H1 (cell line): ENCODE measurements around the gene STEAP3. TPM values are rescaled to one million over a fixed set of nuclear protein-coding genes. Genes with fewer than 3 reads are reported as not detected.

Experiments used
- SUZ12 ChIP-seq: fragments of 200-600 bp; sonication (generic); IDR thresholded peaks from 2 replicates; pipeline ENCODE4 v1.6.1; 2012; ENCODE audit warnings: mild to moderate bottlenecking, inconsistent platforms, low read length, moderate library complexity, mixed read lengths
- polyA plus RNA-seq, 7 experiments: library from polyadenylated mRNA; depleted of rRNA in 3 of 7; stranded (reverse) in 5 of 7; unstranded in 2 of 7; fragments of >200 nt in 5 of 7; fragments of 200-250 nt in 2 of 7; gene quantifications; 1 replicate in 5 of 7; 2 replicates in 1 of 7; 4 replicates in 1 of 7; pipeline versions ENCODE4 v1.2.1 to v1.2.3, GENCODE V29; 2011 to 2013; ENCODE audit warnings: missing spikeins in 2 of 7, mixed read lengths in 2 of 7
- total RNA-seq: library from RNA; stranded (reverse); fragmentation: NEBNext Ultra II Directional; extraction: Animal tissue kit (Norgen Biotek cat#: 25700); gene quantifications from 2 replicates; pipeline ENCODE4 v1.2.1, GENCODE V29; 2021
- TF ChIP-seq, protein P1 (sequence below): fragments of 300-600 bp; sonication (generic); IDR thresholded peaks from 2 replicates; pipeline ENCODE4 v1.7.1; 2012; ENCODE audit warnings: low read length, moderate library complexity, mild to moderate bottlenecking, inconsistent platforms; ENCODE audit not compliant: insufficient replicate concordance

The STEAP3 gene
- total and polyA plus RNA-seq, 2 of the 8 experiments (the other 6 are each of a cell fraction or from before 2014, with no cell fraction given) = 21.7 to 27.9 TPM

DNA sequence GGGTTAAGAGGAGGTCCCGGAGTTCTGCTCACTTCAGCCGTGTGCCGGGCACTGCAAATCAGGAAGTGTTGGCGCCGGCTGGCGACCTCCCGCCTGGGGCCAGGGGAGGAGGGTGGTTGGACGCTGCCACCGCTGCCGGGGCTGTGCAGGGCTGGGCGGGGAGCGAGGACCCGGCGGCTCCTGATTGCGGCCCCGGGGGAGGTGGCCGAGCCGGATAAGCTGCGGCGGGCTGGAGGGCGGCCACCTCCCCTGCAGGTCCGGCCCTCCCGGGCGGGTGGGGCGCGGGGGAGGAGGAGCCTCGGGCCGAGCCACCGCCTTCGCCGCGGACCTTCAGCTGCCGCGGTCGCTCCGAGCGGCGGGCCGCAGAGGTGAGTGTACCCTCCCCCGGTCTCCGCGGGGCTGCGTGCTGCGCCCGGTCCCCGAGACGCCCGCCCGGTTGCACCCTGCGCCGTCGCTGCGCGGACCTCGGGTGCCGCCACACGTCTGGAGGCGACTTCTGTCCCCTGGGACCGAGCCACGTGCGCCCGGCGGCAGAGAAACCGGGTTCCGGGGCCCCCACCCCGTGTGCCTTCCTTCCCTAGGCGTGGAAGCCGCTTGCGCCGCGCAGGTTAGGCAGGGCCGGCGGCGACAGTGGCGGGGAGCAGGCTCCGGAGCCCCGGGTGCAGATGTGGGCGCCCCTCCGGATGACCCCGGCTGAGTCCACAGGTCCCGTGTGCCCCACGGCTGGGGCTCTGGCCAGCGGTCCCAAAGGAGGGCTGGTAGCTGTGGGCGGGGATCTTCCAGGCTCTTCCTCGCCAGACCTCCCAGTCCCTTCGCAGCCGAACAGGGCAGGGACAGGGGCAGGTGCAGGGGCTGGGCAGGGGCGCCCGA lies at the start of gene STEAP3 (continued):
- TF ChIP-seq, protein P1, sequence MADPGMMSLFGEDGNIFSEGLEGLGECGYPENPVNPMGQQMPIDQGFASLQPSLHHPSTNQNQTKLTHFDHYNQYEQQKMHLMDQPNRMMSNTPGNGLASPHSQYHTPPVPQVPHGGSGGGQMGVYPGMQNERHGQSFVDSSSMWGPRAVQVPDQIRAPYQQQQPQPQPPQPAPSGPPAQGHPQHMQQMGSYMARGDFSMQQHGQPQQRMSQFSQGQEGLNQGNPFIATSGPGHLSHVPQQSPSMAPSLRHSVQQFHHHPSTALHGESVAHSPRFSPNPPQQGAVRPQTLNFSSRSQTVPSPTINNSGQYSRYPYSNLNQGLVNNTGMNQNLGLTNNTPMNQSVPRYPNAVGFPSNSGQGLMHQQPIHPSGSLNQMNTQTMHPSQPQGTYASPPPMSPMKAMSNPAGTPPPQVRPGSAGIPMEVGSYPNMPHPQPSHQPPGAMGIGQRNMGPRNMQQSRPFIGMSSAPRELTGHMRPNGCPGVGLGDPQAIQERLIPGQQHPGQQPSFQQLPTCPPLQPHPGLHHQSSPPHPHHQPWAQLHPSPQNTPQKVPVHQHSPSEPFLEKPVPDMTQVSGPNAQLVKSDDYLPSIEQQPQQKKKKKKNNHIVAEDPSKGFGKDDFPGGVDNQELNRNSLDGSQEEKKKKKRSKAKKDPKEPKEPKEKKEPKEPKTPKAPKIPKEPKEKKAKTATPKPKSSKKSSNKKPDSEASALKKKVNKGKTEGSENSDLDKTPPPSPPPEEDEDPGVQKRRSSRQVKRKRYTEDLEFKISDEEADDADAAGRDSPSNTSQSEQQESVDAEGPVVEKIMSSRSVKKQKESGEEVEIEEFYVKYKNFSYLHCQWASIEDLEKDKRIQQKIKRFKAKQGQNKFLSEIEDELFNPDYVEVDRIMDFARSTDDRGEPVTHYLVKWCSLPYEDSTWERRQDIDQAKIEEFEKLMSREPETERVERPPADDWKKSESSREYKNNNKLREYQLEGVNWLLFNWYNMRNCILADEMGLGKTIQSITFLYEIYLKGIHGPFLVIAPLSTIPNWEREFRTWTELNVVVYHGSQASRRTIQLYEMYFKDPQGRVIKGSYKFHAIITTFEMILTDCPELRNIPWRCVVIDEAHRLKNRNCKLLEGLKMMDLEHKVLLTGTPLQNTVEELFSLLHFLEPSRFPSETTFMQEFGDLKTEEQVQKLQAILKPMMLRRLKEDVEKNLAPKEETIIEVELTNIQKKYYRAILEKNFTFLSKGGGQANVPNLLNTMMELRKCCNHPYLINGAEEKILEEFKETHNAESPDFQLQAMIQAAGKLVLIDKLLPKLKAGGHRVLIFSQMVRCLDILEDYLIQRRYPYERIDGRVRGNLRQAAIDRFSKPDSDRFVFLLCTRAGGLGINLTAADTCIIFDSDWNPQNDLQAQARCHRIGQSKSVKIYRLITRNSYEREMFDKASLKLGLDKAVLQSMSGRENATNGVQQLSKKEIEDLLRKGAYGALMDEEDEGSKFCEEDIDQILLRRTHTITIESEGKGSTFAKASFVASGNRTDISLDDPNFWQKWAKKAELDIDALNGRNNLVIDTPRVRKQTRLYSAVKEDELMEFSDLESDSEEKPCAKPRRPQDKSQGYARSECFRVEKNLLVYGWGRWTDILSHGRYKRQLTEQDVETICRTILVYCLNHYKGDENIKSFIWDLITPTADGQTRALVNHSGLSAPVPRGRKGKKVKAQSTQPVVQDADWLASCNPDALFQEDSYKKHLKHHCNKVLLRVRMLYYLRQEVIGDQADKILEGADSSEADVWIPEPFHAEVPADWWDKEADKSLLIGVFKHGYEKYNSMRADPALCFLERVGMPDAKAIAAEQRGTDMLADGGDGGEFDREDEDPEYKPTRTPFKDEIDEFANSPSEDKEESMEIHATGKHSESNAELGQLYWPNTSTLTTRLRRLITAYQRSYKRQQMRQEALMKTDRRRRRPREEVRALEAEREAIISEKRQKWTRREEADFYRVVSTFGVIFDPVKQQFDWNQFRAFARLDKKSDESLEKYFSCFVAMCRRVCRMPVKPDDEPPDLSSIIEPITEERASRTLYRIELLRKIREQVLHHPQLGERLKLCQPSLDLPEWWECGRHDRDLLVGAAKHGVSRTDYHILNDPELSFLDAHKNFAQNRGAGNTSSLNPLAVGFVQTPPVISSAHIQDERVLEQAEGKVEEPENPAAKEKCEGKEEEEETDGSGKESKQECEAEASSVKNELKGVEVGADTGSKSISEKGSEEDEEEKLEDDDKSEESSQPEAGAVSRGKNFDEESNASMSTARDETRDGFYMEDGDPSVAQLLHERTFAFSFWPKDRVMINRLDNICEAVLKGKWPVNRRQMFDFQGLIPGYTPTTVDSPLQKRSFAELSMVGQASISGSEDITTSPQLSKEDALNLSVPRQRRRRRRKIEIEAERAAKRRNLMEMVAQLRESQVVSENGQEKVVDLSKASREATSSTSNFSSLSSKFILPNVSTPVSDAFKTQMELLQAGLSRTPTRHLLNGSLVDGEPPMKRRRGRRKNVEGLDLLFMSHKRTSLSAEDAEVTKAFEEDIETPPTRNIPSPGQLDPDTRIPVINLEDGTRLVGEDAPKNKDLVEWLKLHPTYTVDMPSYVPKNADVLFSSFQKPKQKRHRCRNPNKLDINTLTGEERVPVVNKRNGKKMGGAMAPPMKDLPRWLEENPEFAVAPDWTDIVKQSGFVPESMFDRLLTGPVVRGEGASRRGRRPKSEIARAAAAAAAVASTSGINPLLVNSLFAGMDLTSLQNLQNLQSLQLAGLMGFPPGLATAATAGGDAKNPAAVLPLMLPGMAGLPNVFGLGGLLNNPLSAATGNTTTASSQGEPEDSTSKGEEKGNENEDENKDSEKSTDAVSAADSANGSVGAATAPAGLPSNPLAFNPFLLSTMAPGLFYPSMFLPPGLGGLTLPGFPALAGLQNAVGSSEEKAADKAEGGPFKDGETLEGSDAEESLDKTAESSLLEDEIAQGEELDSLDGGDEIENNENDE = no peak
- TF ChIP-seq SUZ12 = peak; percentile 27; the same call in 1 of the 2 replicates
